HCT116 (cell line): ENCODE data around the gene DIDO1.

ENCODE experiments used
- CTCF ChIP-seq, 3 experiments: fragments of 200-600 bp in 1 of 3; sonication (generic) in 1 of 3; IDR thresholded peaks in 2 of 3; conservative IDR thresholded peaks in 1 of 3; 2 replicates each; pipeline ENCODE4 v1.5.1; 2012 to 2017; ENCODE audit warnings: low read depth in 2 of 3, low read length in 2 of 3, antibody characterized with exemption in 1 of 3, borderline replicate concordance in 1 of 3, control low read depth in 1 of 3, mild to moderate bottlenecking in 1 of 3, mixed read lengths in 1 of 3, mixed run types in 1 of 3, moderate library complexity in 1 of 3; ENCODE audit not compliant: insufficient read depth in 1 of 3
- EZH2 ChIP-seq: fragments of 200-600 bp; sonication (generic); IDR thresholded peaks from 2 replicates; pipeline ENCODE4 v1.6.1; 2017; ENCODE audit warnings: antibody characterized with exemption, mixed run types
- SIN3A ChIP-seq: IDR thresholded peaks from 2 replicates; pipeline ENCODE4 v1.6.1; 2012; ENCODE audit warnings: low read depth
- SP1 ChIP-seq: IDR thresholded peaks from 2 replicates; pipeline ENCODE4 v1.6.1; 2012; ENCODE audit warnings: low read depth
- TF ChIP-seq, protein P1 (sequence below): IDR thresholded peaks from 2 replicates; pipeline ENCODE4 v1.6.1; 2012
- TF ChIP-seq, protein P2 (sequence below): IDR thresholded peaks from 2 replicates; pipeline ENCODE4 v1.6.1; 2012

DNA sequence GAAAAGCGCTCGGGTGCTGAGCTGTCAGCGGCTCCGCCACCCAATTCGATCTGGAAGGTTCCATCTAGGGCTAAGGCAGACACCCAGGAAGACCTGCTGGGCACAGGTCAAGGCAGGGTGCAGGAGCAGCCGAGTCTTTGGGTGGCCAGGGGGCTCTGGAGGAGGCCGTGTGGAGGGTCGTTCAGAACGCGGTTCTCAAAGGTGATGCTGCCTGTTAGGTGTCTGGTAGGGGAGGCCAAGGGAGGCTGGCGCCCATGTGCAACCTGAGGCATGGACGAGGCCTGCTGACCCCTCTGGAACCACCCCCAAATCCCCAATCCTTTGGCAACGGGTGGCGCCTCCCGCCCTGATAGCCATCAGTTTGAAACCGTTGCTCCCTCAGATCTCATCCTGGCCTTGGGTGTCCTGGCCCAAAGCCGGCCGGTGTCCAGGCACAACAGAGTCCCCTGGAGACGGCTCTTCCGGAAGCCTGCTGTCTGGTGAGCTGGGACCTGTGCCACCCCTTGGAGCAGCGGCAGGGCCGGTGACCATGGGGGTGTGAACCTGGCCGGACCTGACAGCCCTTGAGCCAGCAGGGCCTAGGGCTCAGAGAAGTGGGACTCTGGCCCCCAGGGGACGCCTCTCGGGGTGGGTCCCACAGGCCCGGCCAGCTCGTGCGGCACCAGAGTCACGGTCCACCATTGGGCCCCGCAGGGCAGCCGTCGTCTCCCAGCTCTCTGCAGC, 36.7 kb upstream of the DIDO1 start:
- TF ChIP-seq EZH2: no peak
- TF ChIP-seq, protein P1, sequence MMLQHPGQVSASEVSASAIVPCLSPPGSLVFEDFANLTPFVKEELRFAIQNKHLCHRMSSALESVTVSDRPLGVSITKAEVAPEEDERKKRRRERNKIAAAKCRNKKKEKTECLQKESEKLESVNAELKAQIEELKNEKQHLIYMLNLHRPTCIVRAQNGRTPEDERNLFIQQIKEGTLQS: no peak
- no peak for TF ChIP-seq CTCF (IDR thresholded peaks at IDR 0.05 in 2 of 3, conservative IDR thresholded peaks at IDR 0.05 in 1 of 3; ENCODE audit: borderline replicate concordance in 1 of 3, insufficient read depth in 1 of 3, low read depth in 2 of 3, low read length in 2 of 3)
- TF ChIP-seq, protein P2, sequence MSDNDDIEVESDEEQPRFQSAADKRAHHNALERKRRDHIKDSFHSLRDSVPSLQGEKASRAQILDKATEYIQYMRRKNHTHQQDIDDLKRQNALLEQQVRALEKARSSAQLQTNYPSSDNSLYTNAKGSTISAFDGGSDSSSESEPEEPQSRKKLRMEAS: no peak
- no peak for TF ChIP-seq SP1
- TF ChIP-seq SIN3A: no peak
